ENCODE results near the gene NOLC1. TPM values are rescaled to one million over a fixed set of nuclear protein-coding genes. Genes with fewer than 3 reads are reported as not detected.

Gene NOLC1
- total and polyA plus RNA-seq, 2 of the 13 experiments (the other 11 are each of a cell fraction or from before 2014, with no cell fraction given): 50.6 to 81.0 TPM

DNA sequence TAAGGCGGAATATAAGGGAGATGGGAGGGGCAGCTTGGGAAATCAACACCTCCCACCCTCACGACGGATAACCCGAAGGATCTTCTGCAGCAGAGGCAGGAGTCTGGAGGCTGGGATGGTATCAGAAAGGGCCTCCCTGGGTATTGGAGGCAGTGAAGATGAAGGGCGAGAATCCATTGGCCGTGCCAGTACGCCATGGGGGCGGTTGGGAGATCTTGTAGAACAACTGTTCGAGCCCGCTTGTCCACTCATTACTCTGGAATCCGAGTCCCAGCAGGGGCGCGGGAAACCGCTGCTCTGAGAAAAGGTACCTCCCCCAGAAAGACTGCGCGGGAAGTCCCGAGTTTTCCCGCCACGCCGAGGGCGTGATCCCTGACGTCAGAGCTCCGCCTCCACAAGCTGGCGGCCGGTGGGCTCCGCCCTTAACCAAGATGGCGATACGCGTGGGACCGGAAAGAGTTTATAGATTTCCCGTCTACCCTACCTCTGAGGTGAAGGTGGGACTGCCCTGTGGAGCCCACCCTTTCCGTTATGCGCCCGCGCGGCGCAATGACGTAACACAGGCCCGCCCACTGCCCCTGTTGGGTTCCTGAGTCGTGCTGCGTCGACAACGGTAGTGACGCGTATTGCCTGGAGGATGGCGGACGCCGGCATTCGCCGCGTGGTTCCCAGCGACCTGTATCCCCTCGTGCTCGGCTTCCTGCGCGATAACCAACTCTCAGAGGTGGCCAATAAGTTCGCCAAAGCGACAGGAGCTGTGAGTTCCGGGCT is at the start of gene NOLC1 (continued):
- 0 out of 4 replicates have a peak, but pooled peaks of 1 of the 2 experiments have one; percentile 10 for TF ChIP-seq MAFK (conservative IDR thresholded peaks at IDR 0.05 in 1 of 2, IDR thresholded peaks at IDR 0.05 in 1 of 2; ENCODE audit: low read length in 2 of 2)
- peak; percentile 84; the same call in 1 of the 2 replicates for TF ChIP-seq ZFP82 (CRISPR knock-in tag; IDR thresholded peaks at IDR 0.05; ENCODE audit: borderline replicate concordance)
- 0 out of 2 replicates have a peak, but pooled peaks have one; percentile 58 for TF ChIP-seq ZNF225 (CRISPR knock-in tag; IDR thresholded peaks at IDR 0.05)
- TF ChIP-seq, protein P1, sequence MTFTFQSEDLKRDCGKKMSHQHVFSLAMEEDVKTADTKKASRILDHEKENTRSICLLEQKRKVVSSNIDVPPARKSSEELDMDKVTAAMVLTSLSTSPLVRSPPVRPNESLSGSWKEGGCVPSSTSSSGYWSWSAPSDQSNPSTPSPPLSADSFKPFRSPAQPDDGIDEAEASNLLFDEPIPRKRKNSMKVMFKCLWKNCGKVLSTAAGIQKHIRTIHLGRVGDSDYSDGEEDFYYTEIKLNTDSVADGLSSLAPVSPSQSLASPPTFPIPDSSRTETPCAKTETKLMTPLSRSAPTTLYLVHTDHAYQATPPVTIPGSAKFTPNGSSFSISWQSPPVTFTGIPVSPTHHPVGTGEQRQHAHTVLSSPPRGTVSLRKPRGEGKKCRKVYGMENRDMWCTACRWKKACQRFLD (CRISPR knock-in tag; IDR thresholded peaks at IDR 0.05; ENCODE audit: borderline replicate concordance): peak; percentile 85; the same call in 1 of the 2 replicates
- 0 out of 2 replicates have a peak, but pooled peaks have one; percentile 56 for TF ChIP-seq CAMTA2 (CRISPR knock-in tag; IDR thresholded peaks at IDR 0.05; ENCODE audit: borderline replicate concordance)
- TF ChIP-seq, protein P2, sequence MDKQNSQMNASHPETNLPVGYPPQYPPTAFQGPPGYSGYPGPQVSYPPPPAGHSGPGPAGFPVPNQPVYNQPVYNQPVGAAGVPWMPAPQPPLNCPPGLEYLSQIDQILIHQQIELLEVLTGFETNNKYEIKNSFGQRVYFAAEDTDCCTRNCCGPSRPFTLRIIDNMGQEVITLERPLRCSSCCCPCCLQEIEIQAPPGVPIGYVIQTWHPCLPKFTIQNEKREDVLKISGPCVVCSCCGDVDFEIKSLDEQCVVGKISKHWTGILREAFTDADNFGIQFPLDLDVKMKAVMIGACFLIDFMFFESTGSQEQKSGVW (CRISPR knock-in tag; IDR thresholded peaks at IDR 0.05; ENCODE audit: borderline replicate concordance): no peak
- no peak; the same call in 1 of the 2 replicates for TF ChIP-seq NR2F6 (IDR thresholded peaks at IDR 0.05)
- TF ChIP-seq NR2F6 (CRISPR knock-in tag; IDR thresholded peaks at IDR 0.05): peak; percentile 32; the same call in 1 of the 2 replicates
- 0 out of 2 replicates have a peak, but pooled peaks have one; percentile 56 for TF ChIP-seq ZNF615 (CRISPR knock-in tag; IDR thresholded peaks at IDR 0.05; ENCODE audit: borderline replicate concordance)
- no peak for TF ChIP-seq ZSCAN22 (CRISPR knock-in tag; IDR thresholded peaks at IDR 0.05)
- TF ChIP-seq GATAD2A (CRISPR knock-in tag; IDR thresholded peaks at IDR 0.05): peak; percentile 29; the same call in 1 of the 2 replicates
- 0 out of 2 replicates have a peak, but pooled peaks have one; percentile 25 for TF ChIP-seq ZNF720 (CRISPR knock-in tag; IDR thresholded peaks at IDR 0.05)
- peak; percentile 82; the same call in 1 of the 2 replicates for TF ChIP-seq ZSCAN9 (CRISPR knock-in tag; IDR thresholded peaks at IDR 0.05; ENCODE audit: borderline replicate concordance)
- no peak for TF ChIP-seq TGIF2 (CRISPR knock-in tag; IDR thresholded peaks at IDR 0.05)
- peak; percentile 100 for TF ChIP-seq KDM2A (CRISPR knock-in tag; IDR thresholded peaks at IDR 0.05; ENCODE audit: borderline replicate concordance, low read depth)
- no peak for TF ChIP-seq ZNF10 (CRISPR knock-in tag; IDR thresholded peaks at IDR 0.05; ENCODE audit: borderline replicate concordance, low read depth)
- no peak for TF ChIP-seq ZNF530 (CRISPR knock-in tag; IDR thresholded peaks at IDR 0.05; ENCODE audit: low read depth)
- TF ChIP-seq, protein P3, sequence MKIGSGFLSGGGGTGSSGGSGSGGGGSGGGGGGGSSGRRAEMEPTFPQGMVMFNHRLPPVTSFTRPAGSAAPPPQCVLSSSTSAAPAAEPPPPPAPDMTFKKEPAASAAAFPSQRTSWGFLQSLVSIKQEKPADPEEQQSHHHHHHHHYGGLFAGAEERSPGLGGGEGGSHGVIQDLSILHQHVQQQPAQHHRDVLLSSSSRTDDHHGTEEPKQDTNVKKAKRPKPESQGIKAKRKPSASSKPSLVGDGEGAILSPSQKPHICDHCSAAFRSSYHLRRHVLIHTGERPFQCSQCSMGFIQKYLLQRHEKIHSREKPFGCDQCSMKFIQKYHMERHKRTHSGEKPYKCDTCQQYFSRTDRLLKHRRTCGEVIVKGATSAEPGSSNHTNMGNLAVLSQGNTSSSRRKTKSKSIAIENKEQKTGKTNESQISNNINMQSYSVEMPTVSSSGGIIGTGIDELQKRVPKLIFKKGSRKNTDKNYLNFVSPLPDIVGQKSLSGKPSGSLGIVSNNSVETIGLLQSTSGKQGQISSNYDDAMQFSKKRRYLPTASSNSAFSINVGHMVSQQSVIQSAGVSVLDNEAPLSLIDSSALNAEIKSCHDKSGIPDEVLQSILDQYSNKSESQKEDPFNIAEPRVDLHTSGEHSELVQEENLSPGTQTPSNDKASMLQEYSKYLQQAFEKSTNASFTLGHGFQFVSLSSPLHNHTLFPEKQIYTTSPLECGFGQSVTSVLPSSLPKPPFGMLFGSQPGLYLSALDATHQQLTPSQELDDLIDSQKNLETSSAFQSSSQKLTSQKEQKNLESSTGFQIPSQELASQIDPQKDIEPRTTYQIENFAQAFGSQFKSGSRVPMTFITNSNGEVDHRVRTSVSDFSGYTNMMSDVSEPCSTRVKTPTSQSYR (CRISPR knock-in tag; IDR thresholded peaks at IDR 0.05; ENCODE audit: borderline replicate concordance): 0 out of 2 replicates have a peak, but pooled peaks have one; percentile 57
- TF ChIP-seq MZF1 (CRISPR knock-in tag; IDR thresholded peaks at IDR 0.05; ENCODE audit: borderline replicate concordance): no peak
- TF ChIP-seq ZNF709 (CRISPR knock-in tag; IDR thresholded peaks at IDR 0.05): peak; percentile 97; the same call in 1 of the 2 replicates
- no peak for TF ChIP-seq ZNF619 (CRISPR knock-in tag; IDR thresholded peaks at IDR 0.05)
- TF ChIP-seq UBTF (CRISPR knock-in tag; IDR thresholded peaks at IDR 0.05): peak; percentile 70

Data from HepG2 (cell line).